ENCODE data around the gene GIPR.

Gene GIPR

GRCh38 chr19:45641274-45642105 lies 26.5 kb upstream of the GIPR start (continued):
- no peak for TF ChIP-seq ATF2 (tag by site-specific recombination; IDR thresholded peaks at IDR 0.05; ENCODE audit: low read depth)
- no peak for TF ChIP-seq MYNN (tag by site-specific recombination; IDR thresholded peaks at IDR 0.05; ENCODE audit: borderline replicate concordance)
- no peak for TF ChIP-seq PBX3 (CRISPR knock-in tag; IDR thresholded peaks at IDR 0.05)
- no peak for TF ChIP-seq HOXC10 (CRISPR knock-in tag; IDR thresholded peaks at IDR 0.05)
- TF ChIP-seq ZNF768 (tag by site-specific recombination; IDR thresholded peaks at IDR 0.05): no peak
- TF ChIP-seq ZBTB6 (tag by site-specific recombination; IDR thresholded peaks at IDR 0.05): no peak
- no peak for TF ChIP-seq HOXD13 (CRISPR knock-in tag; IDR thresholded peaks at IDR 0.05; ENCODE audit: borderline replicate concordance)
- TF ChIP-seq PATZ1 (tag by site-specific recombination; IDR thresholded peaks at IDR 0.05): peak; percentile 56
- peak; percentile 54 for TF ChIP-seq KLF16 (tag by site-specific recombination; IDR thresholded peaks at IDR 0.05)
- no peak for TF ChIP-seq ZBTB49 (tag by site-specific recombination; IDR thresholded peaks at IDR 0.05; ENCODE audit: low read depth)
- TF ChIP-seq ZNF513 (tag by site-specific recombination; IDR thresholded peaks at IDR 0.05): no peak
- TF ChIP-seq ZNF777 (tag by site-specific recombination; IDR thresholded peaks at IDR 0.05; ENCODE audit: borderline replicate concordance): peak; percentile 48; the same call in 1 of the 2 replicates
- no peak for TF ChIP-seq ZNF221 (tag by site-specific recombination; IDR thresholded peaks at IDR 0.05; ENCODE audit: borderline replicate concordance)
- TF ChIP-seq FEZF1 (tag by site-specific recombination; IDR thresholded peaks at IDR 0.05): no peak
- TF ChIP-seq WT1 (tag by site-specific recombination; IDR thresholded peaks at IDR 0.05): no peak
- no peak for TF ChIP-seq ZNF660 (tag by site-specific recombination; IDR thresholded peaks at IDR 0.05)
- peak; percentile 78 for TF ChIP-seq ZBTB17 (tag by site-specific recombination; IDR thresholded peaks at IDR 0.05)
- TF ChIP-seq ZNF155 (tag by site-specific recombination; IDR thresholded peaks at IDR 0.05): no peak
- no peak for TF ChIP-seq ZSCAN18 (tag by site-specific recombination; IDR thresholded peaks at IDR 0.05)
- no peak for TF ChIP-seq ZNF830 (tag by site-specific recombination; IDR thresholded peaks at IDR 0.05; ENCODE audit: low read depth)
- TF ChIP-seq ZNF169 (tag by site-specific recombination; IDR thresholded peaks at IDR 0.05): no peak
- no peak for TF ChIP-seq YY1 (tag by site-specific recombination; IDR thresholded peaks at IDR 0.05)
- TF ChIP-seq ZBTB1 (tag by site-specific recombination; IDR thresholded peaks at IDR 0.05): no peak
- no peak for TF ChIP-seq ZNF600 (tag by site-specific recombination; IDR thresholded peaks at IDR 0.05)
- TF ChIP-seq ZNF335 (tag by site-specific recombination; conservative IDR thresholded peaks at IDR 0.05): peak; percentile 96
- no peak for TF ChIP-seq ZNF488 (tag by site-specific recombination; IDR thresholded peaks at IDR 0.05)
